Lung (tissue), 12 donors: Measurements from ENCODE around the gene NEU3. TPM values are rescaled to one million over a fixed set of nuclear protein-coding genes. Genes with fewer than 3 reads are reported as not detected.
A peak's percentile ranks its signal among the peaks of the same experiment; 100 is the strongest.

ENCODE experiments used
- ATAC-seq: fragments of 200-7000 bp; cut with Tn5 transposase; one replicate; pipeline ENCODE4 v1.9.1; 2020; ENCODE audit warnings: moderate number of reproducible peaks; ENCODE audit not compliant: insufficient read depth, low FRiP score
- DNase-seq, 3 donors: peaks; one replicate each; pipeline ENCODE4 v3.0.0-alpha.2; 2013 to 2017
- H3K27ac ChIP-seq, 2 donors: one replicate each; pipeline ENCODE4 v1.5.1; 2013; ENCODE audit warnings: mild to moderate bottlenecking in 2 of 2, moderate library complexity in 2 of 2, control low read depth in 1 of 2, inconsistent platforms in 1 of 2, low read depth in 1 of 2, low read length in 1 of 2
- H3K27me3 ChIP-seq, 3 donors: one replicate each; pipeline ENCODE4 v1.5.1; 2013; ENCODE audit warnings: low read length in 2 of 3; ENCODE audit not compliant: control insufficient read depth in 3 of 3, insufficient read depth in 3 of 3
- H3K36me3 ChIP-seq, 4 donors: one replicate each; pipeline ENCODE4 v1.5.1; 2013; ENCODE audit warnings: low read length in 4 of 4, mild to moderate bottlenecking in 1 of 4, moderate library complexity in 1 of 4; ENCODE audit not compliant: control insufficient read depth in 4 of 4, insufficient read depth in 4 of 4
- H3K4me1 ChIP-seq, 5 donors: one replicate each; pipeline ENCODE4 v1.5.1; 2013; ENCODE audit warnings: low read length in 5 of 5, mild to moderate bottlenecking in 2 of 5, moderate library complexity in 1 of 5; ENCODE audit not compliant: control insufficient read depth in 5 of 5, insufficient read depth in 5 of 5
- H3K4me3 ChIP-seq: one replicate; pipeline ENCODE4 v1.5.1; 2013; ENCODE audit warnings: mild to moderate bottlenecking, control low read depth, moderate library complexity
- H3K9ac ChIP-seq, 2 donors: one replicate each; pipeline ENCODE4 v1.5.1; 2013; ENCODE audit warnings: low read length in 2 of 2, control low read depth in 1 of 2; ENCODE audit not compliant: insufficient read depth in 1 of 2
- H3K9me3 ChIP-seq, 4 donors: one replicate each; pipeline ENCODE4 v1.5.1; 2013; ENCODE audit warnings: low read length in 3 of 4, mild to moderate bottlenecking in 1 of 4, moderate library complexity in 1 of 4; ENCODE audit not compliant: control insufficient read depth in 4 of 4, insufficient read depth in 3 of 4
- WGBS, 2 donors: extraction: QIAGEN DNeasy Blood & Tissue Kit; methylation state at CpG; one replicate each; pipeline ENCODE4 v1.1.7; 2013; 5-methylcytosine and 5-hydroxymethylcytosine counted together
- polyA plus RNA-seq, 2 donors: library from polyadenylated mRNA; stranded (reverse); fragments of 200-250 nt; gene quantifications; one replicate each; pipeline ENCODE4 v1.2.1, GENCODE V29; 2013
- total RNA-seq, 2 donors: library from RNA; depleted of rRNA in 1 of 2; stranded (reverse); fragments of >200 nt in 1 of 2; gene quantifications; one replicate each; pipeline ENCODE4 v1.2.1, GENCODE V29; 2014 to 2021
- TF ChIP-seq, protein P1 (sequence below): IDR thresholded peaks from 2 replicates; pipeline ENCODE4 v1.5.1; 2012; ENCODE audit warnings: mild to moderate bottlenecking; ENCODE audit errors: control extremely low read depth, extremely low read depth
- donor health status: control.
- donor health status: control.
- donor health status: Bipolar disorder and iron deficiency.
- donor health status: healthy.
- donor health status: DM: yes; HTN: yes; CAD: no.

NEU3 gene
- total and polyA plus RNA-seq, 4 donors: 4.1 to 13.9 (median 7.9) TPM

- TF ChIP-seq, protein P1, sequence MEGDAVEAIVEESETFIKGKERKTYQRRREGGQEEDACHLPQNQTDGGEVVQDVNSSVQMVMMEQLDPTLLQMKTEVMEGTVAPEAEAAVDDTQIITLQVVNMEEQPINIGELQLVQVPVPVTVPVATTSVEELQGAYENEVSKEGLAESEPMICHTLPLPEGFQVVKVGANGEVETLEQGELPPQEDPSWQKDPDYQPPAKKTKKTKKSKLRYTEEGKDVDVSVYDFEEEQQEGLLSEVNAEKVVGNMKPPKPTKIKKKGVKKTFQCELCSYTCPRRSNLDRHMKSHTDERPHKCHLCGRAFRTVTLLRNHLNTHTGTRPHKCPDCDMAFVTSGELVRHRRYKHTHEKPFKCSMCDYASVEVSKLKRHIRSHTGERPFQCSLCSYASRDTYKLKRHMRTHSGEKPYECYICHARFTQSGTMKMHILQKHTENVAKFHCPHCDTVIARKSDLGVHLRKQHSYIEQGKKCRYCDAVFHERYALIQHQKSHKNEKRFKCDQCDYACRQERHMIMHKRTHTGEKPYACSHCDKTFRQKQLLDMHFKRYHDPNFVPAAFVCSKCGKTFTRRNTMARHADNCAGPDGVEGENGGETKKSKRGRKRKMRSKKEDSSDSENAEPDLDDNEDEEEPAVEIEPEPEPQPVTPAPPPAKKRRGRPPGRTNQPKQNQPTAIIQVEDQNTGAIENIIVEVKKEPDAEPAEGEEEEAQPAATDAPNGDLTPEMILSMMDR: no peak
- H3K4me3 ChIP-seq: no peak overlapping the region
- WGBS, 2 donors: 72 to 88% methylated on average over 2 of the region's 2 CpGs
- H3K36me3 ChIP-seq: peaks cover 0 to 6% (median under 1%) of the 10 kb centered on the region in 4 donors
- no peak for DNase-seq
- H3K9me3 ChIP-seq: no peaks in the 10 kb centered on the region
- no peak for ATAC-seq
- H3K4me1 ChIP-seq: peaks cover 3 to 24% (median 12%) of the 10 kb centered on the region in 5 donors
- H3K27me3 ChIP-seq: no peaks in the 10 kb centered on the region
- H3K27ac ChIP-seq: peak overlapping the region in 1 of 2 donors; percentile 14
- peak overlapping the region in 1 of 2 donors; percentile 96 for H3K9ac ChIP-seq
Measured at GRCh38 chr11:74950374-74950969, 38.3 kb upstream of the NEU3 start.

GRCh38 chr11:74951226-74951625, 37.5 kb upstream of the NEU3 start:
- H3K4me3 ChIP-seq: no peak overlapping the region
- H3K36me3 ChIP-seq: peaks cover 0 to 6% (median under 1%) of the 10 kb centered on the region in 4 donors
- H3K27me3 ChIP-seq: no peaks in the 10 kb centered on the region
- H3K9ac ChIP-seq: no peak overlapping the region
- no peaks in the 10 kb centered on the region for H3K9me3 ChIP-seq
- 82 to 88% methylated on average over 8 of the region's 8 CpGs for WGBS, 2 donors
- ATAC-seq (no peak), DNase-seq (no peak)
- peaks cover 3 to 27% (median 12%) of the 10 kb centered on the region in 5 donors for H3K4me1 ChIP-seq
- TF ChIP-seq, protein P1: no peak
- no peak overlapping the region for H3K27ac ChIP-seq

DNA sequence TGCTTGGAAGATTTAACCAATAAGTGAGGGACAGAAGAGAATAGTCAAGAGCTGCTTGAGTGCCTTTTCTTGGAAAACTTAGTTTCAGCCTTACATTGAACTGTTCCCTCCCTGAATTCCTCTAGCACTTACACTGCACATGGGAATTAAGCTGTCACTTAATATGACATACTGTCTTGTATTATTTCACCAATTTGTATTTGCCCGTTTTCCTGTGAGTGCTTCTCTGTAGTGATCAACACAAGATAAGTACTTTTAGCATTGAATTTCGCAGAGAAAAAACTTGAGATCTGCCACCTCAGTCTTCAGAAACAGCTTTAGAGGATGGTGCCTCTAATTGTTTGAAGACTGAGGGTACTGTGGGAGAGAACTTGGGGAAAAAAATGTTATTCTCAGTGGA, 36.0 kb upstream of the NEU3 start:
- ATAC-seq (no peak), DNase-seq (no peak)
- peaks cover 0 to 9% (median under 1%) of the 10 kb centered on the region in 4 donors for H3K36me3 ChIP-seq
- no peaks in the 10 kb centered on the region for H3K9me3 ChIP-seq
- TF ChIP-seq, protein P1: no peak
- WGBS, 2 donors: 76 to 83% methylated on average over 2 of the region's 2 CpGs
- peak overlapping the region in 1 of 2 donors; percentile 21 for H3K27ac ChIP-seq
- peaks cover 3 to 36% (median 12%) of the 10 kb centered on the region in 5 donors for H3K4me1 ChIP-seq
- no peak overlapping the region for H3K4me3 ChIP-seq
- H3K9ac ChIP-seq: no peak overlapping the region
- no peaks in the 10 kb centered on the region for H3K27me3 ChIP-seq
